ENCODE data around the gene CHMP3.
"Not testable (repeated sequence)": the region's sequence is repeated elsewhere in the genome, so short reads cannot be mapped to it uniquely, and the experiment has no call there.

CHMP3 gene

DNA sequence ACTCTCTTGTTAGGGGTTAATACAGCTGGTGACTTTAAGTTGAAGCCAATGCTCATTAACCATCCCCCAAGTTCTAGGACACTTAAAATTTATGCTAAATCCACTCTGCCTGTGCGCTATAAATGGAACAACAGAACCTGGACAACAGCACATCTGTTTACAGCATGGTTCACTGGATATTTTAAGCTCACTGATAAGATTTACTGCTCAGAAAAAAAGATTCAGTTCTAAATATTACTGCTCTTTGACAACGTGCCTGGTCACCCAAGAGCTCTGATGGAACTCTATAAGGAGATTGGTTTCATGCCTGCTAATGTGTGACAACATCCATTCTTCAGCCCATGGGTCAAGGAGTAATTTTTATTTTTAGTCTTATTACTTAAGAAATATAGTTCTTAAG, 32.9 kb upstream of the CHMP3 start:
- Histone ChIP-seq H3K27me3 (replicated peaks; ENCODE audit: control insufficient read depth, insufficient read depth, low read length) (no peaks in the 10 kb centered on the region), H3K4me3 (replicated peaks; ENCODE audit: low read depth, low read length) (no peak overlapping the region), H3K36me3 (ENCODE audit: control insufficient read depth, insufficient read depth, low read length) (no peaks in the 10 kb centered on the region)
- DNase-seq (ENCODE audit: extremely low read depth, insufficient read length): no peak
- TF ChIP-seq CTCF (IDR thresholded peaks at IDR 0.05; ENCODE audit: insufficient read depth, low read length, poor library complexity, severe bottlenecking): no peak

GRCh38 chr2:86593266-86593665, 30.0 kb upstream of the CHMP3 start:
- no peaks in the 10 kb centered on the region for H3K27me3 ChIP-seq (replicated peaks; ENCODE audit: control insufficient read depth, insufficient read depth, low read length)
- no peaks in the 10 kb centered on the region for H3K36me3 ChIP-seq (ENCODE audit: control insufficient read depth, insufficient read depth, low read length)
- no peak overlapping the region for H3K4me3 ChIP-seq (replicated peaks; ENCODE audit: low read depth, low read length)
- no peak for DNase-seq (ENCODE audit: extremely low read depth, insufficient read length)
- TF ChIP-seq CTCF (IDR thresholded peaks at IDR 0.05; ENCODE audit: insufficient read depth, low read length, poor library complexity, severe bottlenecking): no peak

DNA sequence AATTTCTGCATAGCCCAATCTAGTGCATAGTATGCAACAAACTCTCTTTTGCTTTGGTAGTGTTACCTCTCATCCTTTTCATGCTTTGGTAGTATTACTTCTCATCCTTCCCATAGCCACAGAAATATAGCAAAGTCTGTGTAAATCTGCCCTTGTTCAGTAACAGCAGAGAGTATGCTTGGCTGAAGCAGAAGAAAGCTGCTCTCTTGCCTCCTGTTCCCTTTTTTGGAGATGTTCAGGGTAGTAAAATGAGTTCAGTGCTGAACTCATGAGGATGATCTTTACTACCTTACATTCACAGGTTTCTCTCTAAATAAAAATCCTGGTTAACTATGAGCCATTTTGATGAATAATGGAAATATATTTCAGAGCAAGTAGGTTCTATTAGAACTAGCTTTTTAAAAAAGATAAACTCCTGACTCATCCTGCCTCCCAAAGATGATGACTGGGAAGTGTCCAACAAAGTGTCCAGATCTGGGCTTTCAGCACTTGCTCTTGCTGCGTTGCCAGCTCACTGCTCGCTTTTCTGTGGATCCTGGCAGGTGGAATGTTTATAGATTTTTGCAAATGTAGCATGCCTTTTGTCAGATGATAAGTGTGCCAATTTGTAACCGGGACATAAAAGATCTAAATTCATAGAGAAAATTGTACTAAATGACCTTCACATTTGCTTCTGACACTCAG, 29.4 kb upstream of the CHMP3 start:
- Histone ChIP-seq H3K27me3 (replicated peaks; ENCODE audit: control insufficient read depth, insufficient read depth, low read length) (no peaks in the 10 kb centered on the region), H3K4me3 (replicated peaks; ENCODE audit: low read depth, low read length) (no peak overlapping the region), H3K36me3 (ENCODE audit: control insufficient read depth, insufficient read depth, low read length) (no peaks in the 10 kb centered on the region)
- no peak for DNase-seq (ENCODE audit: extremely low read depth, insufficient read length)
- TF ChIP-seq CTCF (IDR thresholded peaks at IDR 0.05; ENCODE audit: insufficient read depth, low read length, poor library complexity, severe bottlenecking): no peak

- H3K4me3 ChIP-seq (replicated peaks; ENCODE audit: low read depth, low read length); H3K36me3 ChIP-seq (ENCODE audit: control insufficient read depth, insufficient read depth, low read length); DNase-seq (ENCODE audit: extremely low read depth, insufficient read length); H3K27me3 ChIP-seq (replicated peaks; ENCODE audit: control insufficient read depth, insufficient read depth, low read length): not testable (repeated sequence)
These were observed 26.5 kb upstream of the CHMP3 start for GRCh38 chr2:86589701-86590100.

DNA sequence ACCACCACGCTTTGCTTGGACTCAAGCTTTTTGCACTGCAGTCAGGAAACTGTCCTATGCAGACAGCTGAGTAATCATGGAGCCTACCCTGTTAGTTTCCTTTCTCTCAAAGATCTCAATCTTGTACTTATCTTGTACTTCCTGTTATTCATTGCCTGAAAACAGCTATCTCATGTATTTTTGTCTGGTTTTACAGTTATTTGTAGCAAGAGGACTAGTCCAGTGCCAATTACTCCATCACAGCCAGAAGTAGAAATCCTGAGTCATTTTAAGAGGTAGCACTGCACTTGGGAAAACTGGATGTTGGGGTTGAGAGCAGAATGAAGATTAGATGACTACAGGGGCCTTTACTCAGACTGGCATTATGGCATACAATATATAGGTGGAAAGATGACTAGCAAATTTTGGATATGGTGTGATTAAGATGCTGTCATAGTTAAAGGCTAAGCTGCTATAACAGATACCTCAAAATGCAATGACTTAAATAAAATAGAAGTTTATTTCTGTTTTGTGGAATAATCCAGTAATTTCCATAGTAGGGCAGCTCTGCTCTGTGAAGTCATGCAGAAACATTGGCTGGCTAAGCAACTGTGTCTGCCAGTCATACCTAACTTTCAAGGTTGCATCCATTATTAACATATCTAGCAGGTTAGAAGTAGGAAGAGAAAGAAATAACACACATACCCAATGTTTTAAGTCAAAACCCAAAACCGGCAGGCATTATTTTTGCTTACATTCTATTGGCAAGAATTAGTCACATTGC, 21.1 kb upstream of the CHMP3 start:
- peak; percentile 13 for DNase-seq (ENCODE audit: extremely low read depth, insufficient read length)
- no peaks in the 10 kb centered on the region for H3K27me3 ChIP-seq (replicated peaks; ENCODE audit: control insufficient read depth, insufficient read depth, low read length)
- no peaks in the 10 kb centered on the region for H3K36me3 ChIP-seq (ENCODE audit: control insufficient read depth, insufficient read depth, low read length)
- H3K4me3 ChIP-seq (replicated peaks; ENCODE audit: low read depth, low read length): no peak overlapping the region
- no peak for TF ChIP-seq CTCF (IDR thresholded peaks at IDR 0.05; ENCODE audit: insufficient read depth, low read length, poor library complexity, severe bottlenecking)

GRCh38 chr2:86580560-86580959, 17.3 kb upstream of the CHMP3 start:
- no peak for DNase-seq (ENCODE audit: extremely low read depth, insufficient read length)
- Histone ChIP-seq H3K27me3 (replicated peaks; ENCODE audit: control insufficient read depth, insufficient read depth, low read length) (no peaks in the 10 kb centered on the region), H3K36me3 (ENCODE audit: control insufficient read depth, insufficient read depth, low read length) (no peaks in the 10 kb centered on the region), H3K4me3 (replicated peaks; ENCODE audit: low read depth, low read length) (no peak overlapping the region)
- no peak for TF ChIP-seq CTCF (IDR thresholded peaks at IDR 0.05; ENCODE audit: insufficient read depth, low read length, poor library complexity, severe bottlenecking)
